ENCODE measurements around the gene NTNG2. TPM values are rescaled to one million over a fixed set of nuclear protein-coding genes. Genes with fewer than 3 reads are reported as not detected.

NTNG2 gene
- total and polyA plus RNA-seq, 2 donors (not counting 3 experiments of a cell fraction or from before 2014, with no cell fraction given) = 0.08 to 0.88 TPM

GRCh38 chr9:132142924-132143323 is 18.9 kb upstream of the NTNG2 start:
- no peak for FAIRE-seq
- Histone ChIP-seq H3K4me1 (ENCODE audit: control insufficient read depth, extremely low read depth, insufficient read depth, low read length) (no peaks in the 10 kb centered on the region), H3K9ac (replicated peaks; ENCODE audit: extremely low read depth, insufficient read depth, low read length) (no peak overlapping the region), H2AFZ (ENCODE audit: low read depth, low read length) (no peak overlapping the region), H3K27me3 (ENCODE audit: control insufficient read depth in 2 of 2, insufficient read depth in 2 of 2, low read length in 2 of 2) (peaks cover 11 to 19% of the 10 kb centered on the region in 2 experiments), H3K79me2 (ENCODE audit: control insufficient read depth, insufficient read depth, low read length) (no peaks in the 10 kb centered on the region), H4K20me1 (replicated peaks; ENCODE audit: control insufficient read depth, extremely low read depth, insufficient read depth, low read length) (no peaks in the 10 kb centered on the region), H3K4me2 (ENCODE audit: insufficient read depth, low read length) (no peak overlapping the region), H3K36me3 (ENCODE audit: control insufficient read depth in 2 of 2, extremely low read depth in 1 of 2, insufficient read depth in 2 of 2, low read length in 2 of 2) (no peaks in the 10 kb centered on the region), H3K4me3 (replicated peaks in 1 of 3; ENCODE audit: insufficient read depth in 1 of 3, low read depth in 1 of 3, low read length in 3 of 3) (no peak overlapping the region), H3K27ac (ENCODE audit: insufficient read depth, low read depth, low read length) (no peak overlapping the region), H3K9me1 (replicated peaks; ENCODE audit: control insufficient read depth, extremely low read depth, insufficient read depth, low read length) (no peaks in the 10 kb centered on the region), H3K9me3 (replicated peaks; ENCODE audit: control insufficient read depth, insufficient read depth, low read length) (no peaks in the 10 kb centered on the region)
- dilution Hi-C loops (cut with MboI; ENCODE audit: extremely low pct_ligation_motif_present, low sequenced_read_pairs) = no loop called here
- TF ChIP-seq POLR2AphosphoS5 (IDR thresholded peaks at IDR 0.05; ENCODE audit: insufficient read depth, low read depth, low read length) (no peak), MYC (IDR thresholded peaks at IDR 0.05; ENCODE audit: low read depth, low read length) (no peak), FOS (IDR thresholded peaks at IDR 0.05; ENCODE audit: borderline replicate concordance, insufficient read depth, low read length) (no peak)
- DNase-seq (ENCODE audit: low read depth, low spot score) = no peak
- intact Hi-C loops (cut with micrococcal nuclease) = no loop called here
- no TSS peak for BruUV-seq (replicated peaks)
- ChIA-PET CTCF (interaction anchor here (1.5 to 1.8 kb wide), 2 partner anchors 27 to 29 kb away, joined by 3 to 12 read pairs; no protein-coding TSS in a partner anchor), POLR2A (interaction anchor here (0.7 kb wide), 2 partner anchors 20 to 29 kb away, joined by 3 to 6 read pairs; no protein-coding TSS in a partner anchor)

- Histone ChIP-seq H3K4me2 (ENCODE audit: insufficient read depth, low read length) (no peak overlapping the region), H3K4me3 (replicated peaks in 1 of 3; ENCODE audit: insufficient read depth in 1 of 3, low read depth in 1 of 3, low read length in 3 of 3) (no peak overlapping the region), H3K36me3 (ENCODE audit: control insufficient read depth in 2 of 2, extremely low read depth in 1 of 2, insufficient read depth in 2 of 2, low read length in 2 of 2) (no peaks in the 10 kb centered on the region), H3K9ac (replicated peaks; ENCODE audit: extremely low read depth, insufficient read depth, low read length) (no peak overlapping the region), H4K20me1 (replicated peaks; ENCODE audit: control insufficient read depth, extremely low read depth, insufficient read depth, low read length) (no peaks in the 10 kb centered on the region), H3K4me1 (ENCODE audit: control insufficient read depth, extremely low read depth, insufficient read depth, low read length) (no peaks in the 10 kb centered on the region), H3K9me3 (replicated peaks; ENCODE audit: control insufficient read depth, insufficient read depth, low read length) (no peaks in the 10 kb centered on the region), H3K9me1 (replicated peaks; ENCODE audit: control insufficient read depth, extremely low read depth, insufficient read depth, low read length) (no peaks in the 10 kb centered on the region), H3K27me3 (ENCODE audit: control insufficient read depth in 2 of 2, insufficient read depth in 2 of 2, low read length in 2 of 2) (peaks cover 11 to 19% of the 10 kb centered on the region in 2 experiments), H3K27ac (ENCODE audit: insufficient read depth, low read depth, low read length) (no peak overlapping the region), H3K79me2 (ENCODE audit: control insufficient read depth, insufficient read depth, low read length) (no peaks in the 10 kb centered on the region), H2AFZ (ENCODE audit: low read depth, low read length) (no peak overlapping the region)
- dilution Hi-C loops (cut with MboI; ENCODE audit: extremely low pct_ligation_motif_present, low sequenced_read_pairs) (no loop called here), intact Hi-C loops (cut with micrococcal nuclease) (no loop called here)
- DNase-seq (ENCODE audit: low read depth, low spot score) = no peak
- FAIRE-seq = no peak
- ChIA-PET POLR2A (interaction anchor here (0.7 kb wide), 2 partner anchors 19 to 28 kb away, joined by 3 to 6 read pairs; no protein-coding TSS in a partner anchor), CTCF (interaction anchor here (1.5 to 1.8 kb wide), 2 partner anchors 27 to 28 kb away, joined by 3 to 12 read pairs; no protein-coding TSS in a partner anchor)
- no peak for TF ChIP-seq JUN (IDR thresholded peaks at IDR 0.05; ENCODE audit: borderline replicate concordance, insufficient read depth, insufficient read length, low read depth)
- no peak for TF ChIP-seq FOS (IDR thresholded peaks at IDR 0.05; ENCODE audit: borderline replicate concordance, insufficient read depth, low read length)
- no peak for TF ChIP-seq EZH2 (IDR thresholded peaks at IDR 0.05; ENCODE audit: borderline replicate concordance, low read depth, low read length, severe bottlenecking)
- no peak for TF ChIP-seq POLR2A (IDR thresholded peaks at IDR 0.05; ENCODE audit: low read depth, low read length)
- no peak for TF ChIP-seq MYC (IDR thresholded peaks at IDR 0.05; ENCODE audit: low read depth, low read length)
- no peak for TF ChIP-seq CTCF (IDR thresholded peaks at IDR 0.05; ENCODE audit: extremely low read depth in 1 of 2, insufficient read depth in 1 of 2, low read depth in 1 of 2, low read length in 2 of 2)
- no peak for TF ChIP-seq POLR2AphosphoS5 (IDR thresholded peaks at IDR 0.05; ENCODE audit: insufficient read depth, low read depth, low read length)
- TF ChIP-seq MAX (IDR thresholded peaks at IDR 0.05; ENCODE audit: insufficient read depth, insufficient read length) = no peak
- no peak for TF ChIP-seq GATA2 (IDR thresholded peaks at IDR 0.05; ENCODE audit: insufficient read depth, insufficient read length, low read depth, low read length)
- BruUV-seq (replicated peaks) = no TSS peak
Observed at GRCh38 chr9:132143359-132143758, 18.5 kb upstream of the NTNG2 start.
